Activated CD8-positive, alpha-beta T cell treated with anti-CD3 and anti-CD28 coated beads, Interleukin-2, amount 10 ng/mL, durations not matched to agents 7 days and 5 days (primary cell): ENCODE data around the gene ESM1. TPM values are rescaled to one million over a fixed set of nuclear protein-coding genes. Genes with fewer than 3 reads are reported as not detected.
"Not testable (repeated sequence)": the region's sequence is repeated elsewhere in the genome, so short reads cannot be mapped to it uniquely, and the experiment has no call there.

Source experiments
- ATAC-seq: fragments of 150-1000 bp; cut with Tn5 transposase; one replicate; pipeline ENCODE4 v1.10.0; 2021; ENCODE audit warnings: moderate library complexity
- CTCF ChIA-PET: fragments of 350-600 bp; sonication (Branson Sonifier 250); formaldehyde crosslinking; loops from one replicate; lab custom pipeline; 2021; ENCODE audit warnings: antibody characterized with exemption; lab: Charles Lee
- POLR2A ChIA-PET: fragments of 350-600 bp; sonication (Branson Sonifier 250); formaldehyde crosslinking; loops from one replicate; lab custom pipeline; 2021; ENCODE audit warnings: antibody characterized with exemption; lab: Charles Lee
- DNase-seq: peaks from one replicate; pipeline ENCODE4 v3.0.0-alpha.2; 2020
- H3K27ac Mint-ChIP-seq: one replicate; pipeline ENCODE4 v1.8.0; 2021; ENCODE audit warnings: mild to moderate bottlenecking, mixed read lengths
- H3K27me3 Mint-ChIP-seq: one replicate; pipeline ENCODE4 v1.8.0; 2021; ENCODE audit warnings: low read depth, mixed read lengths
- H3K36me3 Mint-ChIP-seq: one replicate; pipeline ENCODE4 v1.8.0; 2021; ENCODE audit warnings: low read depth, mixed read lengths
- H3K4me1 Mint-ChIP-seq: one replicate; pipeline ENCODE4 v1.8.0; 2021; ENCODE audit warnings: low read depth, mixed read lengths
- H3K4me3 Mint-ChIP-seq: one replicate; pipeline ENCODE4 v1.8.0; 2021; ENCODE audit warnings: mild to moderate bottlenecking, mixed read lengths
- H3K9me3 Mint-ChIP-seq: one replicate; pipeline ENCODE4 v1.8.0; 2022; ENCODE audit warnings: mixed read lengths; ENCODE audit not compliant: insufficient read depth
- total RNA-seq, 2 experiments: library from RNA; stranded (reverse); gene quantifications; one replicate each; pipeline ENCODE4 v1.2.3, GENCODE V29; 2021

The ESM1 gene
- total RNA-seq, 2 experiments from 2014 or later: not detected

DNA sequence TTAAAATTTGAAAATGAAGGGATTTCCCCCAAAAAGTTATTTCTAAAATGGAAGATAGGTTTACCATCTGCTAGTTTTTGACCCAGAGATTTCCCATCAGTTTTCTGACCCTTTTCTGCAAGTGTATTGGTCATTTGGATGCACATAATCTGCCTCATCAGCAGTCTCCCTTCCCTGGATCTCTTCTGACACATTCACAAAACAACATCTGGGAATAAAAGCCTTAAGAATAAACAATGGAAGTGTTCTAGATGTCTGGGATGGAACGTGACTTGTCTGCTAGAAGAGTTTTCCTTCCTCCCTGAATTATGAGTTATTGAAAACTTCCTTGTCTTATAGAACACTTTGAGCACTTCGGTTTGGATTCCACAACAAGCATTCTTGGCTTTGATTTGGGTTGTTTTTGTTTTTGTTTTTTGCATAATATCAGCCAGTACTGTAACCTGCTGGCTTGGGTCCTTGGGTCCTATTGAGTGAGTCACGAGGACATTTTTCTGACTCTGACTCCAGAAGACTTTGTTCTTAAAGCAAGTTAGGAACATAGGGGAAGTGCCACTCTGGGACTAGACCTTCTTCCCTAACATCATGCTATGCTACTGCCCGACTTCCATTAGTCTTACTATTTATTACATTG lies 18.2 kb upstream of the ESM1 start:
- no peak for DNase-seq
- no peak overlapping the region for H3K27ac Mint-ChIP-seq
- H3K9me3 Mint-ChIP-seq: peaks cover 9% of the 10 kb centered on the region
- H3K36me3 Mint-ChIP-seq: peaks cover 23% of the 10 kb centered on the region
- peaks cover 24% of the 10 kb centered on the region for H3K4me1 Mint-ChIP-seq
- CTCF ChIA-PET: no interaction called here
- POLR2A ChIA-PET: no interaction called here
- H3K4me3 Mint-ChIP-seq: no peak overlapping the region
- peaks cover 4% of the 10 kb centered on the region for H3K27me3 Mint-ChIP-seq
- no peak for ATAC-seq

DNA sequence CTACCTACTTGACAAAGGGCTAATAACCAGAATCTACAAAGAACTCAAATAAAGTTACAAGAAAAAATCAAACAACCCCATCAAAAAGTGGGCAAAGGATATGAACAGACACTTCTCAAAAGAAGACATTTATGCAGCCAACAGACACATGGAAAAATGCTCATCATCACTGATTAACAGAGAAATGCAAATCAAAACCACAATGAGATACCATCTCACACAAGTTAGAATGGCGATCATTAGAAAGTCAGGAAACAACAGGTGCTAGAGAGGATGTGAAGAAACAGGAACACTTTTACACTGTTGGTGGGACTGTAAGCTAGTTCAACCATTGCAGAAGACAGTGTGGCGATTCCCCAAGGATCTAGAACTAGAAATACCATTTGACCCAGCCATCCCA lies 16.8 kb upstream of the ESM1 start:
- H3K4me3 Mint-ChIP-seq, H3K9me3 Mint-ChIP-seq, POLR2A ChIA-PET, CTCF ChIA-PET, H3K27me3 Mint-ChIP-seq, DNase-seq, ATAC-seq: not testable (repeated sequence)
- Mint-ChIP-seq H3K27ac (peak overlapping the region; percentile 10), H3K36me3 (peaks cover 23% of the 10 kb centered on the region), H3K4me1 (peaks cover 24% of the 10 kb centered on the region)

DNA sequence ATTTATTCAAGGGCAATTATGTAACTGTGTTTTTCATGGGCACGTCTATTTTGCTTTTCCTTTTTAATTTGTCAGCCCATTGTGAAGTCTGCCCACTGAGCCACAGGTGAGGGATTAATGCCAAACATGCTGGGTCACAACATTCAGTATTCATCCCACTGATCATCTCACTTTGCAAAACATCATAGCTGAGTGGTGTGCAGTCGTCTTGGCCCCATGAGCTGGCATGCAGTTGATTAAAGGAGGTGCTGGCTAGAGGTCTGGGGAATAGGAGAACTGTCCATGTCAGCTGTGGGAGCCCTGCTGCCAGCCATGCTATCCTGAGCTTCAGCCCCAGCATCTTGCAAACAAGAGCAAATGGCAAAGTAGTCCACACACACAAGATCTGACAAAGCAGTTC lies 11.7 kb upstream of the ESM1 start:
- Mint-ChIP-seq H3K4me1 (peaks cover 17% of the 10 kb centered on the region), H3K36me3 (peaks cover 16% of the 10 kb centered on the region), H3K4me3 (no peak overlapping the region), H3K9me3 (no peaks in the 10 kb centered on the region), H3K27me3 (no peaks in the 10 kb centered on the region), H3K27ac (no peak overlapping the region)
- ChIA-PET CTCF (no interaction called here), POLR2A (no interaction called here)
- DNase-seq (no peak), ATAC-seq (no peak)

DNA sequence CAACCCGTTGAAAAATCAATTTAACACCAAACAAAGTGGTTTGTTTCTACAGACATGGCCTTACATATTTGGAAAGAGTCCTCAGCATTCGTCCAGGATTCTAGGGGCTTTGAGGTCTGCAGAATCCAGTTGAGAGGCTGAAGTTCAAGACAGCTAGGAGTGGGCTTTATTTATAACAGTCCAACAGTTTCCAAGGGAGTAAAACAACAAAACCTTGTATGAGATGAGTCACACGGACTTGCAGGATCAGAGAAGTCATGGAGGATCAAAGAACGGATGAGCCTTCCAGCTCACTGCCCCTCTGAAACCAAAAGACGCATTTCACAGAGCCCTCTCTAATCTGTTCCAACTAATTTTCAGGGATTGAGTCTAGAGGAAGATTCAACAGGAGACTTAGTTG lies 11.1 kb upstream of the ESM1 start:
- ChIA-PET POLR2A (no interaction called here), CTCF (no interaction called here)
- no peak overlapping the region for H3K27ac Mint-ChIP-seq
- no peaks in the 10 kb centered on the region for H3K9me3 Mint-ChIP-seq
- H3K36me3 Mint-ChIP-seq: peaks cover 11% of the 10 kb centered on the region
- H3K27me3 Mint-ChIP-seq: no peaks in the 10 kb centered on the region
- H3K4me1 Mint-ChIP-seq: peaks cover 11% of the 10 kb centered on the region
- H3K4me3 Mint-ChIP-seq: no peak overlapping the region
- DNase-seq (no peak), ATAC-seq (no peak)

DNA sequence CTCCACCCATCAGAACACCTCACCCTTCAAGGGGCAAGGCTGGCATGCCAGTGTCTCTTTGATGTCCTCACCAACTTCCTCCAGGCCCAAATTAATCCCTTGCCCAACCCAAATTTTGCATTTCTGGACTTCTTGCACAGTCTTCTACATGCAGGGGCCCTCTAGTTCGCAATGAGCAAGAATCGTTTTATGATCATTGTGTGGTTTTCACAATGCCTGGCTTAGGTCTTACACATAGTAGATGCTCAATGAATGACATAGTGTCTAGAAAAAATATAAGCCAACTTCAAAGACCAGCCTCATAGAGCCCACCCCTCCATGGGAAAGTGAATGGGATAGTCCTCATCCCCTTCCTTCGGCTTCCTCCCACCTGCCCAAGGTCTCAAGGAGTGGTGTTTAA lies 9.8 kb upstream of the ESM1 start:
- H3K4me1 Mint-ChIP-seq: peaks cover 16% of the 10 kb centered on the region
- H3K9me3 Mint-ChIP-seq: no peaks in the 10 kb centered on the region
- peaks cover 6% of the 10 kb centered on the region for H3K36me3 Mint-ChIP-seq
- H3K27me3 Mint-ChIP-seq: peaks cover 5% of the 10 kb centered on the region
- no peak overlapping the region for H3K27ac Mint-ChIP-seq
- ATAC-seq (no peak), DNase-seq (no peak)
- ChIA-PET POLR2A (no interaction called here), CTCF (no interaction called here)
- H3K4me3 Mint-ChIP-seq: no peak overlapping the region

DNA sequence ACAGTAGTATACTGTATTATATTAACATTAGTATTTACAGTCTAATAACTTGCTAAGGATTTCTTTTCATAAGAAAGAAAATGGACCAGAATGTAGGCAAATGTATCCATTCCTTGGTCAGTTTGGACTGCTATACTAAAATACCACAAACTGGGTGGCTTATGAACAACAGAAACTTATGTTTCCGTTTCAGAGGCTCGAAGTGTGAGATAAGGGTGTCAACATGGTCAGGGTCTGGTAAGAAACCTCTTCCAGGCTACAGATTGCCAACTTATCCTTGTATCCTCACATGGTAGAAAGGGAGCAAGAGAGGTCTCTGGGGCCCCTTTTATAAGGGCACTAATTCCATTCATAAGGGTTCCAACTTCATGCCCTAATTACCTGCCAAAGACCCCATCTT lies 9.2 kb upstream of the ESM1 start:
- ATAC-seq: no peak

DNA sequence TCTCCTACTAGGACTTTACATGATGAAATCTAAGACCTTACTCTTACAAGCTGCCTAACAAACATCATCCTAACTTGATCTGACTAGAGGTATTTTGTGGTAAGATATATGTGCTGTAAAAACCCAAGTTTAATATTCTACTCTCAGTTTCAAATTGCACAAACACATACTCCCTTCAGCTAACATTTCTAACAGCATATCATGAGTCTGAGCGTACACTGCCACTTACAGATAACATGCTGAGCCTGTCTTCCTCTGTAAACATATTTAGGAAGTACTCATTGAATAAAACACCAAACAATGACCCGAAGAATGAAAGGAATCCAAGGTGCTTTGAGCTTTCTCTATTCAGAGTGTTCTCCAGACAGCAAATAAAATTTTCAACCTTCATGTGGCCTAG lies 7.9 kb upstream of the ESM1 start:
- POLR2A ChIA-PET: no interaction called here
- Mint-ChIP-seq H3K27me3 (peaks cover 5% of the 10 kb centered on the region), H3K36me3 (no peaks in the 10 kb centered on the region), H3K4me3 (no peak overlapping the region), H3K4me1 (peaks cover 27% of the 10 kb centered on the region), H3K27ac (peak overlapping the region; percentile 26), H3K9me3 (no peaks in the 10 kb centered on the region)
- no peak for DNase-seq
- CTCF ChIA-PET: interaction anchor here (0.7 to 1.3 kb wide), 2 partner anchors 49 to 166 kb away, joined by 3 read pairs; no protein-coding TSS in a partner anchor
- no peak for ATAC-seq

More for the DNA sequence above, 9.2 kb upstream of the ESM1 start:
- POLR2A ChIA-PET: no interaction called here
- Mint-ChIP-seq H3K9me3 (no peaks in the 10 kb centered on the region), H3K4me1 (peaks cover 16% of the 10 kb centered on the region), H3K4me3 (no peak overlapping the region), H3K36me3 (peaks cover 2% of the 10 kb centered on the region), H3K27me3 (peaks cover 5% of the 10 kb centered on the region), H3K27ac (no peak overlapping the region)
- DNase-seq: no peak
- CTCF ChIA-PET: no interaction called here

DNA sequence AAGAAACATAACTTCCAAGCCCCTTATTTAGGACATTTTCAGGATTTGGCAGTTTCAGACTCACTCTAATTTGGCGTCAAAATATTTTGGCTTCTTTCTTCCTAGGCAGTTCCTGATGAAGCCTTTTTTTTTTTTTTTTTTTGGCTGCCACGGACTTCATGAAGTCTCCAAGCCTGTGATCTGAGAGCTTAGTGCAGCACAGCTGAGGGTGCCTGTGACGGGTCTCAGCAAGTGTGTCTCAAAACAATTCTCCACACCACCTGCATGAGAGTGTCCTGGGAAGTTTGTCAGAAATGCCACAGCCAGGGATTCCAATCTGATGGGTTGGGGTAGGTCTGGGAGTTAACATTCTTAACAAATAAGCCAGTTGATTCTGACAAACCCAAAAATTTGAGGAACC lies 6.0 kb upstream of the ESM1 start:
- peaks cover 5% of the 10 kb centered on the region for H3K27me3 Mint-ChIP-seq
- H3K36me3 Mint-ChIP-seq: peaks cover 3% of the 10 kb centered on the region
- no peak for ATAC-seq
- no peak for DNase-seq
- H3K9me3 Mint-ChIP-seq: no peaks in the 10 kb centered on the region
- H3K27ac Mint-ChIP-seq: no peak overlapping the region
- CTCF ChIA-PET: no interaction called here
- no peak overlapping the region for H3K4me3 Mint-ChIP-seq
- POLR2A ChIA-PET: no interaction called here
- peaks cover 39% of the 10 kb centered on the region for H3K4me1 Mint-ChIP-seq

DNA sequence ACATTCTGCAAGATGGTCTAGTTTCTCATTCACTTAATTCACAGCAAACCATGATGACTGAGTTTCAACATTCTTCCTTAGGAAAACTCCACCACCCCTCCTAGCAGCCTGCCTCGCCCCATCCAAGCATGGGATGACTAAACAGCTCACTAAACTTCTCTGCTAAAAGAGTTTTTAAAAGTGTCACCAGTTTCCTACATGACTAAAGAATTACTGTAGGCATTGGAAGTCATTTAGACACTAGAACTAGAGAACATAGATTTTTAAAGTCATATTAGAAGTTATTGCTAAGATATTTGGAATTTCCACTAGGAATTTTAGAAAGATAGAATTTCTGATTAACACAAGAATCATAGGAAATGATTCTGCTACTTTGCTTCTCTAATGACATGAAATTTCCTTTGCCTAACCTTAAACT lies 5.5 kb upstream of the ESM1 start:
- Mint-ChIP-seq H3K4me1 (peaks cover 44% of the 10 kb centered on the region), H3K27me3 (peaks cover 7% of the 10 kb centered on the region), H3K9me3 (no peaks in the 10 kb centered on the region), H3K27ac (no peak overlapping the region), H3K4me3 (no peak overlapping the region), H3K36me3 (peaks cover 3% of the 10 kb centered on the region)
- DNase-seq: no peak
- POLR2A ChIA-PET: no interaction called here
- CTCF ChIA-PET: interaction anchor here (1.2 to 1.6 kb wide), 2 partner anchors 46 to 70 kb away, joined by 4 read pairs; no protein-coding TSS in a partner anchor
- ATAC-seq: no peak

DNA sequence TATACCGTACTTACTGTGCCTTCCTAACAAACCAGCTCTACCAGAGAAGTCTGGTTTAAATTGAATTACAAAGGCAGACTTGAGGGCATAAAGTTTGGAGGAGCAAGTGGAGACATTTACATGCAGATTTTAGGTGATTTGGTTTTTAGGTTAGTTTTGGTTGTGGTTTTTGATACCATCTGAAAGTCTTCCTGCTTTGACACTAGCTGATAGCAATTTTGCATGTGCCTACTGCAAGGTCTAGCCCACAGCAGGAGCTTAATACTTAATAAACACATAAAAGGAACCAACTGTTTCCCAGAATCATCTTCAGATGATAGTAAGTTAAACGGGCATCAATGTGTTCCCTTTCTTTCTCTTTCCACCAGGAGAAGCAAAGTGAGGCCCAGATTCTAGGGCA lies 3.4 kb upstream of the ESM1 start:
- DNase-seq (no peak), ATAC-seq (peak; percentile 68)
- Mint-ChIP-seq H3K4me3 (no peak overlapping the region), H3K27ac (no peak overlapping the region), H3K9me3 (no peaks in the 10 kb centered on the region), H3K27me3 (peaks cover 15% of the 10 kb centered on the region), H3K36me3 (peaks cover 6% of the 10 kb centered on the region), H3K4me1 (peaks cover 56% of the 10 kb centered on the region)
- CTCF ChIA-PET: interaction anchor here (0.6 to 2.8 kb wide), 9 partner anchors 9 to 115 kb away, joined by 3 to 11 read pairs (median 4); no protein-coding TSS in a partner anchor
- POLR2A ChIA-PET: interaction anchor here (0.5 kb wide), 1 partner anchor 14 kb away, joined by 3 read pairs; no protein-coding TSS in a partner anchor

DNA sequence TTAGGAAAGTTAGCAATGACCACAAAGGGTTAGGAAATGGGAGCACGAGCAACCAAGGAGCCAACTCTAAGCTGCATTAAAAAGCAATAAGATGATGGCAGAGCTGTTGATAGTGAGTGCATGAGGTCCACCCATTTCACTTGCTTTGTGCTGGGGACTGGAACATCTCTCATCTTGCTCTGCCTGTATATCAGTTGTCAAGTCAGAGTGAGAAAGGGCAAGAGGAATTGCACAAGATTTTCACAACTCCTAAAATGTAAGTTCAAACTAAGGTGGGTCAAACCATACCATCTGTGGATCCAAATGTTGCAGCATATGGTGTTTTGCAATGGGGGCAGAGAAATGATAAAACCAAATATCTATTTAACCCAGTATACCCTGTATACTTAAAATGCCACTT lies 2.8 kb upstream of the ESM1 start:
- no peak for DNase-seq
- Mint-ChIP-seq H3K27ac (no peak overlapping the region), H3K9me3 (no peaks in the 10 kb centered on the region), H3K4me3 (no peak overlapping the region), H3K36me3 (peaks cover 6% of the 10 kb centered on the region), H3K27me3 (peaks cover 17% of the 10 kb centered on the region), H3K4me1 (peaks cover 60% of the 10 kb centered on the region)
- ChIA-PET POLR2A (interaction anchor here (0.5 kb wide), 1 partner anchor 13 kb away, joined by 3 read pairs; no protein-coding TSS in a partner anchor), CTCF (interaction anchor here (0.6 to 2.8 kb wide), 10 partner anchors 8 to 116 kb away, joined by 3 to 11 read pairs (median 4); no protein-coding TSS in a partner anchor)
- ATAC-seq: no peak

DNA sequence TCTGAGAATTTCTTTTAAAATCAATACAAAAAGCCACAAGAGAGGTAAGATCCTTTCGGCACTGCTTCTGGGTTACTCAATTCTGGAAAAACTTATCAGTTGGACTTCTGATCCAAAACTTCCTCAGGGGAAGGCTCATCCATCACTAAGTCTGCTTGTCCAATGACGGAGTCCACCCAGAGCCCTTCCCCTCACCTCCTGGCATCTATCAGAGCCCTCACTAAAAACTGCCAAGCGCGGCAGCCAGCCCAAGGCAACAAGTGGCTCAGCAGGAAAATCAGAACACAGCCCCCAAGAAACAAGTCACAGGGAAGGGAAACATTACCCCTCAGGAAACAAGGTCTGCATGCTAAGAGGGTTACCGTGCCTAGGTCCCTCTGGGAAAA lies 869 bp upstream of the ESM1 start:
- Mint-ChIP-seq H3K36me3 (peaks cover 6% of the 10 kb centered on the region), H3K4me3 (no peak overlapping the region), H3K4me1 (peaks cover 63% of the 10 kb centered on the region), H3K9me3 (no peaks in the 10 kb centered on the region), H3K27me3 (peaks cover 20% of the 10 kb centered on the region), H3K27ac (no peak overlapping the region)
- DNase-seq: no peak
- ChIA-PET CTCF (interaction anchor here (0.8 to 3.2 kb wide), 7 partner anchors 9 to 86 kb away, joined by 3 to 8 read pairs (median 4); no protein-coding TSS in a partner anchor), POLR2A (no interaction called here)
- no peak for ATAC-seq
